HG03159 (cell line): ENCODE data around the gene UBASH3B.
"Not testable (repeated sequence)": the region's sequence is repeated elsewhere in the genome, so short reads cannot be mapped to it uniquely, and the experiment has no call there.

Source experiments
- ATAC-seq: cut with Tn5 transposase; IDR thresholded peaks from one replicate; pipeline ENCODE4 v1.9.1; 2021; ENCODE audit warnings: mild to moderate bottlenecking, moderate library complexity; ENCODE audit not compliant: unreplicated experiment

Gene UBASH3B

DNA sequence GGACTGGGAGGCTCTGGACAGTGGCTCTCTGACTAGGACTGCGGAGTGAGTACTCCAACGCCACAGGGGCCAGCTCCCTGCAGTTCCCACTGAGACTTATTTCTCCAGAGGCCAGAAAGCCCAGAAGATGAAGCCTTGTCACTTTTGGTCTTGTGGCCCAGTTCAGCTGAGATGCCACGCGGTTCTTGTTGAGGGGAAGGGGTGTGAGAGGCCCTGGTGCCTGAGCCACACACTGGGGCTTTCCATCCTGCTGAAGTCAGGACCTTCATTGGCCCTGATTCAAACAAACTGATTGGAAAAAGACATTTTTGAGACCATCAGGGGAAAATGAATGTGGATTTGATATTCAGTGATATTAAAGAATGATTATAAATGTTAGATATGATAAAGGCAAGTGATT is 73.6 kb downstream of the UBASH3B start:
- ATAC-seq, result no peak

DNA sequence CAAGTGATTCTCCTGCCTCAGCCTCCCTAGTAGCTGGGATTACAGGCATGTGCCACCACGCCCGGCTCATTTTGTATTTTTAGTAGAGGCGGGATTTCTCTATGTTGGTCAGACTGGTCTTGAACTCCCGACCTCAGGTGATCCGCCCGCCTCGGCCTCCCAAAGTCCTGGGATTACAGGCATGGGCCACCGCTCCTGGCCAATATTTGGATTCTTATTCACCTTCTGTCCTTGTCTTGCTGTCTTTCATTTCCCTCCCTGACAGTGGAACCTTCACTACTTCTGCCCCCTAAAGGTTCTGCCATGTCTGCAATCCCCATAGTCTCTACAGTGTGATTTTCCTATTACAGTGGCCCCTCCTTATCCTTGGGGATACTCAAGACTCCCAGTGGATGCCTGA is 75.2 kb downstream of the UBASH3B start:
- ATAC-seq, result not testable (repeated sequence)

GRCh38 chr11:122731500-122731913 is 76.0 kb downstream of the UBASH3B start:
- ATAC-seq, result no peak

GRCh38 chr11:122732342-122733315 is 77.1 kb downstream of the UBASH3B start:
- no peak for ATAC-seq

DNA sequence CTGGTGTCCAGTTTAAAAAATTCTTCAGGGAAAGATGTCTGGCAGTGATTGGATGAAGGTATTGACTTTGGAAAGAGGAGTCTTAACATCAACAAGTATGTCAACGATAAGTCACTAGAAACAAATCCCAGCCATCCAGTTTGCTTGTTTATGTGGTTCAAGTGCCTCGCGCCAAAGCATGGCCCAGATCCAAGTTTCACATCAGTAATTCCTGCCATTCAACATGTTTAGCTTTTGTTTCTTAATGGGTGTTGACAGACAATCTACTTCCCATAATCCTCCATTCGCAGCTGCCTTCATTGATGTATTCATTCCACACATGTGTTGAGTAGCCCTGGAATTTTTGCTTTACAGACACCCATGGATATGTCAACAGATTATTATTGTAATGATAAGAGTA is 77.8 kb downstream of the UBASH3B start:
- no peak for ATAC-seq

- no peak for ATAC-seq
These were observed 79.5 kb downstream of the UBASH3B start for GRCh38 chr11:122734848-122735496.

GRCh38 chr11:122737951-122738693 is 82.6 kb downstream of the UBASH3B start:
- ATAC-seq, result no peak

- ATAC-seq, result no peak
These were observed 86.2 kb downstream of the UBASH3B start for GRCh38 chr11:122741613-122742300.

- no peak for ATAC-seq
These were observed 86.9 kb downstream of the UBASH3B start for GRCh38 chr11:122742301-122743018.

GRCh38 chr11:122743097-122743741 is 87.7 kb downstream of the UBASH3B start:
- ATAC-seq, result no peak

DNA sequence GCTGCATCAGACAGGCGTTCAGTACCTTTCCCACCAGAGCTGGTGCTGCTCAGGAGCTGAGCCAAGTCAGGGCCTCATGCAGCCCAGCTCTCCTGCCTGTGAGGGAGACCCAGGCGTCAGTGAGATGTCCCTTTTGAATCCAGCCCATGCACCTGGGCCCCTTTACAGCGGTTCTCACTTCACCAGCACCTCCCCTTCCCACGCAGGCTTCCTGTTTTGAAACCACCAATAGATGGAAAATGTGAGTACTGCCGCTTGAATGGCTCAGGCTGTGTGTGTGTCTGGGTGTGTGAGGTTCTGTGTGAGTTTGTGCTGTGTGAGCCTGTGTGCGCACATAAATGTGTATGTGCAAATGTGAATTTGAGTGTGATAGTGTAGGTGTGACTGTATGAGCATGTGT is 88.4 kb downstream of the UBASH3B start:
- ATAC-seq, result peak; percentile 40

DNA sequence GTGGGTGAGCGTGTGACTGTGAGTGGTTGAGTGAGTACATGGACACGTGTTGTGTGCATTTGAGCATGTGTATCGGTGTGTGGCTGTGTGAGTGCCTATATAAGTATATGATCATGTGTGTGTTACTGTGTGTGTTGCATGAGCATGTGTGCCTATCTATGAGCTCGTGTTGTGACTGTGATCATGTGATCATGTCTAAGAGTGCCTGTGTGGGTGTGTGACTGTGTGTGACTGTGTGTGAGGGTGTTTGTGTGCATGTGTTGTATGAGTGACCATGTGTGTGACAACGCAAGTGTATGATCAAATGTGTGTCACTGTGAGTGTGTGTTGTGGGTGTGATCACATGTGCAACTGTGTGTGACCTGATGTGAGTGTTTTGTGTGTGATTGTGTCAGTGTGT is 88.8 kb downstream of the UBASH3B start:
- ATAC-seq, result no peak

- no peak for ATAC-seq
These were observed 89.6 kb downstream of the UBASH3B start for GRCh38 chr11:122745111-122745510.

DNA sequence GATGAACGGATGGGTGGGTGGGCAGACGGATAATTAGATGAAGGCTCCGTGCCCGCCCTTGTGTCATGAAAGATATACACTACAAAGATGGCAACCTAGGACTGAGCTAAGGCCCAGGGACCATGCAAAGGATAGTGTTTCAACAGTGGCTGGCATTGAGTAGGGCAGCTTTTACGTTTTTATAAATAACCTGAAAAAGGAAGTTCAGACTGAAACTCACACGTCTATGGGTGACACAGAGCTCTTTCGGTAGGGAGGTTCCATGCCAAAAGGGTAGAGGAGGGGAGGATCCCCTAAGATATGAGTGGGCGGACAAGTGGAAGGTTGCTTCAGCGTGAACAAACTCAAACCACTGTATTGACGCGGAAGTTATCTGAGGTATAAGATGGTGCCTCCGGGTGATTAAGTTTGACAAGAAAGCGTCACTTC is 90.5 kb downstream of the UBASH3B start:
- ATAC-seq, result peak; percentile 75

- no peak for ATAC-seq
These were observed 91.2 kb downstream of the UBASH3B start for GRCh38 chr11:122746611-122747244.

- no peak for ATAC-seq
These were observed 91.8 kb downstream of the UBASH3B start for GRCh38 chr11:122747351-122747781.

- ATAC-seq, result peak; percentile 75
These were observed 93.6 kb downstream of the UBASH3B start for GRCh38 chr11:122749005-122749687.

DNA sequence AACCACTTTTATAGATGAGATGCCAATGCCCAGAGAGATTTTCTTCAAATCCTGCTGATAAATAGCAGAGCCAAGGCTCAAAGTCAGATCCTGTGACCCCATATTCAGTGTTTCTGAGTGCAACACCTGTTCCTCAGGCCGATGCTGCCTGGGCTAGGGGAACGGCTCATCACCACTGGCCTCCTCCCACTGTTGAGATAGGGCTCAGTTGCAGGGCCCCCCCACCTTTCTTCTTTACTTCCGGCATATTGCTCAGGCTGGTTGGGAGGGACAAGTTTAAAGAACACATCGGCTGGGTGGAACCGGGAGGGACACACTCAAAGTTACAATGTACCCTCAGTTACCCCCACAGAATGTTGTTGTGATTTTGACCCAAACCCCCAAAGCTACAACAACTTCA is 94.5 kb downstream of the UBASH3B start:
- no peak for ATAC-seq
